DND-41 (cell line): Measurements from ENCODE around the gene GNAS-AS1.

Experiments used
- ATAC-seq: fragments of 200-7000 bp; cut with Tn5 transposase; 3 replicates; pipeline ENCODE4 v1.9.1; 2021; ENCODE audit warnings: low read depth; ENCODE audit not compliant: insufficient read depth
- DNase-seq: peaks from one replicate; pipeline ENCODE4 v3.0.0-alpha.2; 2020
- H2AFZ ChIP-seq: 2 replicates; pipeline ENCODE4 v1.6.0; 2012; ENCODE audit warnings: low read depth, low read length
- H3K27ac ChIP-seq: 2 replicates; pipeline ENCODE4 v1.5.1; 2012; ENCODE audit warnings: low read length, inconsistent platforms
- H3K27me3 ChIP-seq: fragments of 200-600 bp; sonication (generic); 2 replicates; pipeline ENCODE4 v1.6.0; 2012; ENCODE audit warnings: low read length, mild to moderate bottlenecking, inconsistent platforms; ENCODE audit not compliant: insufficient read depth, poor library complexity
- H3K36me3 ChIP-seq: 2 replicates; pipeline ENCODE4 v1.5.1; 2012; ENCODE audit warnings: low read length, inconsistent platforms; ENCODE audit not compliant: insufficient read depth
- H3K4me1 ChIP-seq: 2 replicates; pipeline ENCODE4 v1.5.1; 2012; ENCODE audit warnings: mild to moderate bottlenecking, low read length; ENCODE audit not compliant: insufficient read depth
- H3K4me2 ChIP-seq: 2 replicates; pipeline ENCODE4 v1.6.0; 2012; ENCODE audit warnings: mild to moderate bottlenecking, moderate library complexity, low read length, inconsistent platforms; ENCODE audit not compliant: insufficient read depth
- H3K4me3 ChIP-seq, 2 experiments: fragments of 200-600 bp in 1 of 2; shearing (Covaris generic) in 1 of 2; 2 replicates each; pipeline ENCODE4 v1.5.1; 2012 to 2016; ENCODE audit warnings: inconsistent platforms in 2 of 2, low read length in 2 of 2, mild to moderate bottlenecking in 2 of 2, low read depth in 1 of 2, moderate library complexity in 1 of 2
- H3K79me2 ChIP-seq: 2 replicates; pipeline ENCODE4 v1.6.0; 2012; ENCODE audit warnings: low read length, inconsistent platforms; ENCODE audit not compliant: insufficient read depth
- H3K9ac ChIP-seq: 2 replicates; pipeline ENCODE4 v1.6.0; 2012; ENCODE audit warnings: low read depth, mild to moderate bottlenecking, inconsistent platforms, low read length, moderate library complexity
- H3K9me3 ChIP-seq: 2 replicates; pipeline ENCODE4 v1.5.1; 2012; ENCODE audit warnings: low read length, moderate library complexity, mild to moderate bottlenecking, inconsistent platforms; ENCODE audit not compliant: insufficient read depth, severe bottlenecking
- H4K20me1 ChIP-seq: 2 replicates; pipeline ENCODE4 v1.6.0; 2012; ENCODE audit warnings: low read length; ENCODE audit not compliant: insufficient read depth
- CTCF ChIP-seq: IDR thresholded peaks from 2 replicates; pipeline ENCODE4 v1.5.1; 2012; ENCODE audit warnings: borderline replicate concordance, low read length, moderate library complexity, mild to moderate bottlenecking; ENCODE audit not compliant: poor library complexity, severe bottlenecking; ENCODE audit errors: extremely low read depth
- EZH2 ChIP-seq: IDR thresholded peaks from 3 replicates; pipeline ENCODE4 v1.6.1; 2012; ENCODE audit warnings: borderline replicate concordance, low read depth, mild to moderate bottlenecking, moderate library complexity, low read length, inconsistent platforms; ENCODE audit not compliant: severe bottlenecking

Gene GNAS-AS1

GRCh38 chr20:58778760-58779159, 71.9 kb downstream of the GNAS-AS1 start:
- no peak for DNase-seq
- H3K27ac ChIP-seq: no peak overlapping the region
- no peaks in the 10 kb centered on the region for H3K36me3 ChIP-seq
- H2AFZ ChIP-seq: no peak overlapping the region
- H3K79me2 ChIP-seq: no peaks in the 10 kb centered on the region
- H3K9ac ChIP-seq: no peak overlapping the region
- no peaks in the 10 kb centered on the region for H4K20me1 ChIP-seq
- no peak overlapping the region for H3K4me2 ChIP-seq
- H3K4me3 ChIP-seq: no peak overlapping the region
- peaks cover 43% of the 10 kb centered on the region for H3K27me3 ChIP-seq
- no peaks in the 10 kb centered on the region for H3K4me1 ChIP-seq
- no peak for TF ChIP-seq CTCF
- TF ChIP-seq EZH2: no peak
- H3K9me3 ChIP-seq: no peaks in the 10 kb centered on the region
- ATAC-seq: no peak

DNA sequence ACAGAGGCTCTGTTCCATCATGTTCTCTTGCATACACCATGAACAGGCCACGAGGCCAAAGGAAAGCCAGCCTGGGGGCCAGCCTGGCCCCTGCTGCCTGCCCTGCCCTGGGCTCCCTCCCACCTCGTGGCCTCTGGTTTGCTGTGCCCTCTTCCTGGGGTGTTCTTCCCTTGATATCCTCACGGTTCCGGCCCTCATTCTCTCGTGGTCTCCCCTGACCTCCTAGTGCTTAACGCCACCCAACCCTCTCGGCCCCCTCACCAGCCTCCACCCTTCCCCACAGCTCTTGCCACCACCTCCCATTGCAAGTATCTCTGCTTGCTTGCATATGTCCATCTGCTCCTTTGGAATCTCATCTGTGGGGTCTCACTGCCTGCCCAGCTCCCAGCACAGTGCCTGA, 73.0 kb downstream of the GNAS-AS1 start:
- TF ChIP-seq EZH2 (no peak), CTCF (no peak)
- Histone ChIP-seq H3K36me3 (no peaks in the 10 kb centered on the region), H3K4me3 (no peak overlapping the region), H2AFZ (no peak overlapping the region), H3K9me3 (no peaks in the 10 kb centered on the region), H3K9ac (no peak overlapping the region), H4K20me1 (no peaks in the 10 kb centered on the region), H3K4me2 (no peak overlapping the region), H3K27me3 (peaks cover 32% of the 10 kb centered on the region), H3K27ac (no peak overlapping the region), H3K4me1 (no peaks in the 10 kb centered on the region), H3K79me2 (no peaks in the 10 kb centered on the region)
- ATAC-seq (no peak), DNase-seq (no peak)

DNA sequence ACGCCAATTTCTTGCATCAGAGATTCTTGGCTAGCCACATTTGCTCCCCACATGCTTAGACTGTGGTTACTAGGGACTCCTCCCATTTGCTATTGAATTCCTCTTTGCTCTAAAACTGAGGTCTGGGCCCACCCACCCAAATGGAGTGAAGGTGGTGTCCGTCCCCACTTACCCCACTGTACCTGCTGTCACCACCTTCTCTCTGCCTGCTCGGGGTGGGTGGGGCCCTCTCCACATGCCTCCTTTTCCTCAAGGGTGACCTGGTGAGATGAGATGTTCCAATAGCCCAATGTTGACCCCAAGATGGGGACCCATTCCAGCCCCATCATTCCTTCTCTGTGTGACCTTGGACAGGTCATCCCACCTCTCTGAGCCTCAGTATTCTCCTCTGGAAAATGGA, 74.6 kb downstream of the GNAS-AS1 start:
- Histone ChIP-seq H2AFZ (no peak overlapping the region), H4K20me1 (no peaks in the 10 kb centered on the region), H3K79me2 (no peaks in the 10 kb centered on the region), H3K9me3 (no peaks in the 10 kb centered on the region), H3K4me3 (no peak overlapping the region), H3K4me2 (no peak overlapping the region), H3K36me3 (no peaks in the 10 kb centered on the region), H3K9ac (no peak overlapping the region), H3K27me3 (peaks cover 23% of the 10 kb centered on the region), H3K27ac (no peak overlapping the region), H3K4me1 (no peaks in the 10 kb centered on the region)
- no peak for TF ChIP-seq EZH2
- TF ChIP-seq CTCF: no peak
- ATAC-seq (no peak), DNase-seq (no peak)

- Histone ChIP-seq H3K9ac (no peak overlapping the region), H3K4me3 (no peak overlapping the region), H3K27ac (no peak overlapping the region), H3K4me2 (no peak overlapping the region), H2AFZ (no peak overlapping the region), H3K9me3 (no peaks in the 10 kb centered on the region), H3K4me1 (no peaks in the 10 kb centered on the region), H3K79me2 (no peaks in the 10 kb centered on the region), H4K20me1 (no peaks in the 10 kb centered on the region), H3K36me3 (no peaks in the 10 kb centered on the region), H3K27me3 (peaks cover 21% of the 10 kb centered on the region)
- TF ChIP-seq CTCF (no peak), EZH2 (no peak)
- DNase-seq (no peak), ATAC-seq (no peak)
These were observed 75.3 kb downstream of the GNAS-AS1 start for GRCh38 chr20:58775371-58775770.
